Measurements from ENCODE around the gene CETN1.

Gene CETN1

DNA sequence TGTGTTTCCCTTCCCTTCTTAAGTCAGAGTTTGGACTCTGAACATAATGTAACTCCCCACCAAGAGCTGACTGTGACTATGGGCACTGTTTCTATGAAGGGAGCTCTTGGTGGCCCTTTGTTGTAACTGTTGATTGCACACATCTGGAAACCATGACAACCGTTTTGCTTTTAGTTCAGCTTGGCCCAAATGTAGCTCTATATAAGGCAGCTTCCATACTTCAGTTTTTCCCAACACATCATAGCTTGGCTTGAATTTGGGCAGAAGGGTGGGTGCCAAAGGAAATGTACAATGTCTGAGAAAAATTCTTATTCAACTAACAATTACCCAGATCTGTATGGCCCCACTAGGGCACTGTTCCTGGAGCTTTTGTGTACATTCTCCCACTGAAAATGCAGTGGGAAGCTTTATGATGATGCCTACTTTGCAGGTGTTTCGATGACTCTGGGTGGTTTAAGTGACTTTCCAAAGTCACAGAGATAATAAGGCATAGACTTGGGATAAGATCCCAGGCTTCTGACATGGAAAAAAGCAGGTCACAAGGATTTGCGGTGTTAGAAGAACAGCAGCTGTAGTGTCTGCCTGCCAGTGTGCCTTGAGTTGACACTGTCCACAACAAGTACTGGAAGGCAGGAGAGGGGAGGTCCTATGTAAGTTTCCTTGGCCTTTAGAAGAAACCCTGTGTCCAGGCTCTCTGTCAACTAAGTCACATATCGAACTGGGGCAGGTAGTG, 2.4 kb upstream of the CETN1 start:
- Histone ChIP-seq H3F3A (ENCODE audit: insufficient read depth) (no peaks in the 10 kb centered on the region), H3K9me3 (ENCODE audit: insufficient read depth, low read length) (no peaks in the 10 kb centered on the region), H2AFZ (ENCODE audit: low read depth, low read length, severe bottlenecking) (no peak overlapping the region), H3K27me3 (ENCODE audit: low read length) (no peaks in the 10 kb centered on the region), H3K4me3 (ENCODE audit: insufficient read depth, low read length, poor library complexity, severe bottlenecking) (no peak overlapping the region), H3K36me3 (ENCODE audit: low read length) (no peaks in the 10 kb centered on the region), H3K9ac (ENCODE audit: low read length) (no peak overlapping the region), H3K4me2 (ENCODE audit: low read depth, low read length, poor library complexity, severe bottlenecking) (no peak overlapping the region), H4K20me1 (ENCODE audit: low read depth, low read length) (no peaks in the 10 kb centered on the region), H3K79me2 (ENCODE audit: insufficient read depth, low read length) (no peaks in the 10 kb centered on the region), H3K27ac (ENCODE audit: low read depth, low read length) (no peak overlapping the region), H3K9me2 (replicated peaks; ENCODE audit: insufficient read depth, low read length) (no peaks in the 10 kb centered on the region)
- TF ChIP-seq EZH2phosphoT487 (conservative IDR thresholded peaks at IDR 0.05; ENCODE audit: low read length): no peak
- TF ChIP-seq, protein P1, sequence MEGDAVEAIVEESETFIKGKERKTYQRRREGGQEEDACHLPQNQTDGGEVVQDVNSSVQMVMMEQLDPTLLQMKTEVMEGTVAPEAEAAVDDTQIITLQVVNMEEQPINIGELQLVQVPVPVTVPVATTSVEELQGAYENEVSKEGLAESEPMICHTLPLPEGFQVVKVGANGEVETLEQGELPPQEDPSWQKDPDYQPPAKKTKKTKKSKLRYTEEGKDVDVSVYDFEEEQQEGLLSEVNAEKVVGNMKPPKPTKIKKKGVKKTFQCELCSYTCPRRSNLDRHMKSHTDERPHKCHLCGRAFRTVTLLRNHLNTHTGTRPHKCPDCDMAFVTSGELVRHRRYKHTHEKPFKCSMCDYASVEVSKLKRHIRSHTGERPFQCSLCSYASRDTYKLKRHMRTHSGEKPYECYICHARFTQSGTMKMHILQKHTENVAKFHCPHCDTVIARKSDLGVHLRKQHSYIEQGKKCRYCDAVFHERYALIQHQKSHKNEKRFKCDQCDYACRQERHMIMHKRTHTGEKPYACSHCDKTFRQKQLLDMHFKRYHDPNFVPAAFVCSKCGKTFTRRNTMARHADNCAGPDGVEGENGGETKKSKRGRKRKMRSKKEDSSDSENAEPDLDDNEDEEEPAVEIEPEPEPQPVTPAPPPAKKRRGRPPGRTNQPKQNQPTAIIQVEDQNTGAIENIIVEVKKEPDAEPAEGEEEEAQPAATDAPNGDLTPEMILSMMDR (IDR thresholded peaks at IDR 0.05; ENCODE audit: insufficient read depth, low read length, poor library complexity, severe bottlenecking): no peak

DNA sequence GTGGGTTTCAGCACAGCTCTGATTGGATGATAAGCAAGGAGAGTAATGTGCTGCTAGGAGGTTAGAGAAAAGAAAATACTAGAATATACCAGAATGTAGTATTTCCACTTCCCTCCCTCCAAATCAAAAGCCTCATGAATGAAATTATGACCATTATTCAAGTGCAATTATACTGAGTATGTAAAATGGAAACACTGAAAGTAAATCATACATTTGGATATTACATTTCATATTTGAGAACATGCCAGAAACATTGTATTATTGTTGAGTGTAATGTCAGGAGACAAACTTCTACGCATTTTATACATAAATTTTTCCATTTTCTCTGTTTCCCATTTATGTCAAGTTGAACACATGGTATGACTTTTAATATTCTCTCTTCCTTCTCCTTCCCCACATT, 942 bp upstream of the CETN1 start:
- peaks cover 4% of the 10 kb centered on the region; the same call in 1 of the 2 replicates for H3K9me3 ChIP-seq (ENCODE audit: insufficient read depth, low read length)
- no peak overlapping the region for H2AFZ ChIP-seq (ENCODE audit: low read depth, low read length, severe bottlenecking)
- H3K9ac ChIP-seq (ENCODE audit: low read length): no peak overlapping the region
- TF ChIP-seq, protein P1 (IDR thresholded peaks at IDR 0.05; ENCODE audit: insufficient read depth, low read length, poor library complexity, severe bottlenecking): no peak
- no peak for TF ChIP-seq EZH2phosphoT487 (conservative IDR thresholded peaks at IDR 0.05; ENCODE audit: low read length)
- H3K4me2 ChIP-seq (ENCODE audit: low read depth, low read length, poor library complexity, severe bottlenecking): no peak overlapping the region
- no peak overlapping the region for H3K27ac ChIP-seq (ENCODE audit: low read depth, low read length)
- no peaks in the 10 kb centered on the region for H3K27me3 ChIP-seq (ENCODE audit: low read length)
- no peaks in the 10 kb centered on the region for H3K79me2 ChIP-seq (ENCODE audit: insufficient read depth, low read length)
- H3K9me2 ChIP-seq (replicated peaks; ENCODE audit: insufficient read depth, low read length): no peaks in the 10 kb centered on the region
- H3F3A ChIP-seq (ENCODE audit: insufficient read depth): no peaks in the 10 kb centered on the region
- no peak overlapping the region for H3K4me3 ChIP-seq (ENCODE audit: insufficient read depth, low read length, poor library complexity, severe bottlenecking)
- no peaks in the 10 kb centered on the region for H4K20me1 ChIP-seq (ENCODE audit: low read depth, low read length)
- no peaks in the 10 kb centered on the region for H3K36me3 ChIP-seq (ENCODE audit: low read length)

DNA sequence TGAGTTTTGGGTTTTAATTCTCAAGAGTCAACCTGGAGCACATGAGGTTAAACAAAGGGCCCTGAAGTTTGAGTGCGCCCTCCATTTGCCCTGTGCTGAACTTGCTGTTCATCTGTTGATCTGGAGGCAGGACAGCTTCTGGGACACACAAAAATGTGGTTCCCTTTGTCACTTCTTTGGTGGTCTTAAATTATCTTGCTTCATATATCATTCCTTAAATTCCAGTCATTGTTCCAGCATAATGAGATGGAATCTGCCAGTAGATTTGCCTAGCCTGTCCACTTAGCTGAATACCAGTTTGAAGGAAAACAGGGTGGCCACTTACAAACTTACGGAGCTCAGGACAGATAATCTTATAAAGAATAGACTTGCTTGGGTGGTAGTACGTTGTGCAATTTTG, 916 bp downstream of the CETN1 start:
- Histone ChIP-seq H3K27ac (ENCODE audit: low read depth, low read length) (no peak overlapping the region), H3K9me2 (replicated peaks; ENCODE audit: insufficient read depth, low read length) (no peaks in the 10 kb centered on the region), H3K36me3 (ENCODE audit: low read length) (no peaks in the 10 kb centered on the region), H3K9me3 (ENCODE audit: insufficient read depth, low read length) (peaks cover 4% of the 10 kb centered on the region; the same call in 1 of the 2 replicates), H3K79me2 (ENCODE audit: insufficient read depth, low read length) (no peaks in the 10 kb centered on the region), H3K9ac (ENCODE audit: low read length) (no peak overlapping the region), H2AFZ (ENCODE audit: low read depth, low read length, severe bottlenecking) (no peak overlapping the region), H3K4me3 (ENCODE audit: insufficient read depth, low read length, poor library complexity, severe bottlenecking) (no peak overlapping the region), H3K27me3 (ENCODE audit: low read length) (no peaks in the 10 kb centered on the region), H3F3A (ENCODE audit: insufficient read depth) (no peaks in the 10 kb centered on the region), H3K4me2 (ENCODE audit: low read depth, low read length, poor library complexity, severe bottlenecking) (no peak overlapping the region), H4K20me1 (ENCODE audit: low read depth, low read length) (no peaks in the 10 kb centered on the region)
- no peak for TF ChIP-seq EZH2phosphoT487 (conservative IDR thresholded peaks at IDR 0.05; ENCODE audit: low read length)
- TF ChIP-seq, protein P1 (IDR thresholded peaks at IDR 0.05; ENCODE audit: insufficient read depth, low read length, poor library complexity, severe bottlenecking): no peak
